NCI-H526 (cell line): ENCODE results near the gene PRPF38B.
"Not testable (repeated sequence)": the region's sequence is repeated elsewhere in the genome, so short reads cannot be mapped to it uniquely, and the experiment has no call there.

Experiments
- DNase-seq, 2 experiments: peaks; one replicate each; lab custom pipeline; 2025; lab: John Stamatoyannopoulos, UW

The PRPF38B gene, protein sequence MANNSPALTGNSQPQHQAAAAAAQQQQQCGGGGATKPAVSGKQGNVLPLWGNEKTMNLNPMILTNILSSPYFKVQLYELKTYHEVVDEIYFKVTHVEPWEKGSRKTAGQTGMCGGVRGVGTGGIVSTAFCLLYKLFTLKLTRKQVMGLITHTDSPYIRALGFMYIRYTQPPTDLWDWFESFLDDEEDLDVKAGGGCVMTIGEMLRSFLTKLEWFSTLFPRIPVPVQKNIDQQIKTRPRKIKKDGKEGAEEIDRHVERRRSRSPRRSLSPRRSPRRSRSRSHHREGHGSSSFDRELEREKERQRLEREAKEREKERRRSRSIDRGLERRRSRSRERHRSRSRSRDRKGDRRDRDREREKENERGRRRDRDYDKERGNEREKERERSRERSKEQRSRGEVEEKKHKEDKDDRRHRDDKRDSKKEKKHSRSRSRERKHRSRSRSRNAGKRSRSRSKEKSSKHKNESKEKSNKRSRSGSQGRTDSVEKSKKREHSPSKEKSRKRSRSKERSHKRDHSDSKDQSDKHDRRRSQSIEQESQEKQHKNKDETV

DNA sequence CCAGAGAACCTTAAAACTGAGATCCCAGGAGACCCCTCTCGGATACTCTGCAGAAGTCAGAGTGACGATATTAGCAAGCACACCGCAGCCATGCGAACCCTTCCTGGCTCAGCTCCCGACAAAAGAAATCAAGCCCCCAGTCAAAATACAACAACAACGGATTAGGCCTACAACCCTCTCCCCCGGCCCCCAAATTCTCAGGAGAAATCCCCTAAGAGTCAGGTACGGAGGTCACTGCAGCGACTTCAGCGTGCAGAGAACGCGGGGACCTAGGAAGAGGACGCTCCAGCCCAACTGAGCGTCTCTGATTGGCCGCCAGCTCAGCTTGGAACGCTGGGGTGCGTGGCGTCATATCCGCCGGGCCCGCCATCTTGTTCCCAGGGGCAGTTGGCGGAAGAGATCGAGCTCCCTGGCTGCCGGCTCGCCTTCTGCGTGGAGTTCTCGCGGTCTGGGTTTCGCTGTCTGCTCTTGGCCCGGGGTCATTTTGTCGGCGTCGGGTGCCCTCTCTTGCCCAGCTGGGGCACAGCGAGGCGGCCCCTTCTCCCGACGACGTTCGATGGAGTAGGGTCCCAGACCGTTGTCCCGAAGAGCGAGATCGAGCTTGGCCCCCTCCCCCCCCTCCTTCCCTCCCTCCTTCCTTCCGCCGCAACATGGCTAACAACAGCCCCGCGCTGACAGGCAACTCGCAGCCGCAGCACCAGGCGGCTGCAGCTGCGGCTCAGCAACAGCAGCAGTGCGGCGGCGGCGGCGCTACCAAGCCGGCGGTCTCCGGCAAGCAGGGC, at the start of gene PRPF38B:
PRPF38B (plus strand) TSS at position 369 of the 782 bp plus-strand sequence; CDS start at position 651, 282 bp downstream.
- peak; percentile 90 to 96 for DNase-seq

DNA sequence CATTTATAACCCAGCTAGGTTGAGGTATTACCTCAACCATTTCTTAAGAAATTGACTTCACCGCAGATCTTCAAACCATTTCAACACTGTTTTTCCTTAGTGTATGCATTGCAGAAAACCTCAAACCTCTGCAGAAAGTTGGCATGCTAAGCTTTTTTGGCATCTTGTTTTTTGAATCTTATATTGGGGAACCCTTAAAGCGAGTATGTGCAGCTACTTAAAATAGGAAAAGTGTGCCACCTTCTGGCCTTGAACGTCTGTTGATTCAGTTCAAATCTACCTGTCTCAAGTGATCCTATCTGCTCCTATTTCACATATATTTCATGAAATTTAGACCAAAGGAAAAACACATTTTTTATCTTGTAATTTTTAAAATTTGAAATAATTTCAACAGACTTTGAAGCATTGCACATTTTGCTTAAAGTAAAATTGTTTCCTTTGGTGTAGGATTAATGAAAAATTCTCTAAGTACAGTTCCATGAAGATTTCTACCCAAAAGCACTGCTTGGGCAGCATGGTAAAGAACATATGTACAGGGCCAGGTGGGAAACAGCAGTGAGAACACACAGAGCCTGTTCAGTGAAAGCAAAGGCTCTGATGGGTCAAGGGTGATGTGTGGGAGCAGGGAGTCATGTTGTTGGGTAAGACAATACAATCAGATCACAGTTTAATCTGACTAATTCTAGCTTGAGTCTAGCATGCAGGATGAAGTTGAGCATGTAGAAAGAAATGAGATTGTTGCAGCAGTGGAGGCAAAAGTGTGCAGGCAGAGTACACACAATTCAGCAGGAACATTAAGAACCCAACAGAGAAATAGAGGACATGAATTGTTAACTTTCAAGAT, 48.4 kb upstream of the PRPF38B start:
- peak; percentile 15 to 63 for DNase-seq

DNA sequence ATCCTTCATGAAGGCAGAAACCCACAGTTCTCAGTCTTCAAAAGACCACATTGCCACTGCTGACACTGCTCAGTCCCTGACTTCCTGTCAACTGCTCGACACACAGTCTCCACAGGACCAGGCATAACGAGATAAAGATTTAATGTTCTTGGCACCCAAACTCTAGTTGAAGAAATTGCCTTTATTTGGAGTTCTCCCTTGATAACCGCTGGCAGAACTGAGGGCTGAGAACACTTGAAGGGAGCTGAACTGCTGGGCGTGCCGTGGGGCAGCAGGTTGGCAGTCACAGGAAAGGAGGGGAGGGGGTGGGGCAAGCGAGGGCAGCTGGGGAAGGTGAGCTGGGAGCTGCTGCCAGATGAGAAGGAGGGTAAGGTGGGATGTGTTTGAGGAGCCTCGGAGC, 47.1 kb upstream of the PRPF38B start:
- no peak for DNase-seq

DNA sequence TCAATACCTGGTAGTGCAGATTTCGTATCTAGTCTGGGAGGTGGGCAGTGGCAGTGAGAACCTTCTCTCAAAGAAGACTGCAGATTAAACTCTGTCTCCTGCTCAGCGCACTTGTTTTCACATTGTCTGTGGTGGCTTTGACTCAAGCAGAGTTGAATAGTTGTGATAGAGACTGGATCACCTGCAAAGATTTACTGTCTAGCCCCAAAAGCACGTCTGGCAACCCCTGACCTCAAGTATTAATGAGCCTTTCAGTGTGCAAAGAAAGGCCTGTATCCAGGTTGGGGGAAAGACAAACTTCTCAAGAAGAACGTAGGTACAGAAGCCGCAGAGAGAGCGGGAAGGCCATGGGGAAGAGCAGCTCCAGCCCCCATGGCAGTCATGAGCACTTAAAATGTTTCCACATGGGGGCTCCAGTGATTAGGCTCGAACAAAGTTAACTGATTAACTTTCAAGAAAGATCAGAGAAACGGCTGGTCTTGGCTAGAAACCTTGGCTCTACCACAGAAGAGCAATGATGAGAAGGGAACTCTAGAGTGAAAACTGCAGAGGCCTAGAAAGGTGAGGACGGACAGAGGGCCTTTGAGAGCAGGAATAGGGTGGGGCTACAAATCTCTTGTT, 46.4 kb upstream of the PRPF38B start:
- no peak for DNase-seq

DNA sequence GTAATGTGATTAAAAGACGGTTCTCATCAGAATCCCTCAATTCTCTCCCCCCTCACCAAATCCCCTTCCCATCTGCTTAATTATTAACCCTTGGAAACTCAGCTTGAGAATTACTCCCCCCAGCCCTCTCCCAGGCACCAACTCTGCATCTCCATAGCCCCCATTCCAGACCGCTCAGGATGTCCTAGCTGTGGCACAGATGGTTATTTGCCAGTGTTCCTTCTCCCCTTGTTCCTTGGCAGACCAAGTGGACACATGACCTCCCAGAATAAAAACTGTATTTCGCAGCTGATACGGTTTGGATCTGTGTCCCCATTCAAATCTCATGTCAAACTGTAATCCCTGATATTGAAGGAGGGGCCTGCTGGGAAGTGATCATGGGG, 45.9 kb upstream of the PRPF38B start:
- no peak for DNase-seq

DNA sequence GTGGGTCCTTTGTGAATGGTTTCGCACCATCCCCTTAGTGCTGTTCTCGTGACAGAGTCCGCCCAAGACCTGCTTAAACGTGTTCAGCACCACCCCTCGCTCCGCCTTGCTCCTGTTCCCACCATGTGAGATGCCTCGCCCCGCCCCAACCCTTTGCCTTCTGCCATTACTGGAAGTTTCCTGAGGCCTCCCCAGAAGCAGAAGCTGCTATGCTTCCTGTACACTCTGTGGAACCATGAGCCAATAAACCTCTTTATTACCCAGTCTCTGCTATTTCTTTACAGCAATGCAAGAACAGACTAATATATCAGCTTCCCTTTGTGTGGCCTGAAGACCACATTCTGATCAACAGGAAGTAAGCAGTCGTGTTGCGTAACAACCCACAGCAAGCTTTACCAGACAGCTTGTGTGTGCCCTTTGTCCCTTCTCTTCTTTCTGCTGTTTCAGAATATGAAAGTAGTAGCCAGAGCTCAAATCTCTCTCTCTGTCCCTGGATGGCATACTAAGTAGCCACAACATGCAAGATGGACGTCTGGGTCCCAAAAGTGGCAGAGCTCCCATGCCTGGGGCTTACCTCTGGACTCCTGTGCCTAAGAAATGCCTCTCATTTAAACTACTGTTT, 45.4 kb upstream of the PRPF38B start:
- no peak for DNase-seq

DNA sequence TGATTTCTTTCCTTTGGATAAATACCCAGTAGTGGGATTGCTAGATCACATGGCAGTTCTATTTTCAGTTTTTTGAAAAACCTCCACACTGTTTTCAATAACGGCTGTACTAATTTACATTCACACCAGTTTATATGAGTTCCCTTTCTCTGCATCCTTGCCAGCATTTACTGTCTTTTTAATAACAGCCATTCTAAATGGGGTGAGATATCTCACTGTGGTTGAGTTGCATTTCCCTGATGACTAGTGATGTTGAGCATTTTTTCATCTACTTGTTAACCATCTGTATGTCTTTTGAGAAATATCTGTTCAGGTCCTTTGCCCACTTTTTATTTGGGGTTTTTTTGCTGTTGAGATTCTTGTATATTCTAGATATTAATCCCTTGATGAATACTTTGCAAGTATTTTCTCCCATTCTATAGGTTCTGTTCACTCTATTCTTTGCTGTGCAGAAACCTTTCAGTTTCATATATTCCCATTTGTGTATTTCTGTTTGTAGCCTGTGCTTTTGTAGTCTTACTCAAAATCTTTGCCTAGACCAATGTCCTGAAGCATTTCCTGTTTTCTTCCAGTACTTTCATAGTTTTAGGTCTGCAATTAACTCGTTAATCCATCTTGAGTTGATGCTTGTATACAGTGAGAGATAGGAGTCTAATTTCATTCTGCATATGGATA, 38.5 kb upstream of the PRPF38B start:
- no peak for DNase-seq

DNA sequence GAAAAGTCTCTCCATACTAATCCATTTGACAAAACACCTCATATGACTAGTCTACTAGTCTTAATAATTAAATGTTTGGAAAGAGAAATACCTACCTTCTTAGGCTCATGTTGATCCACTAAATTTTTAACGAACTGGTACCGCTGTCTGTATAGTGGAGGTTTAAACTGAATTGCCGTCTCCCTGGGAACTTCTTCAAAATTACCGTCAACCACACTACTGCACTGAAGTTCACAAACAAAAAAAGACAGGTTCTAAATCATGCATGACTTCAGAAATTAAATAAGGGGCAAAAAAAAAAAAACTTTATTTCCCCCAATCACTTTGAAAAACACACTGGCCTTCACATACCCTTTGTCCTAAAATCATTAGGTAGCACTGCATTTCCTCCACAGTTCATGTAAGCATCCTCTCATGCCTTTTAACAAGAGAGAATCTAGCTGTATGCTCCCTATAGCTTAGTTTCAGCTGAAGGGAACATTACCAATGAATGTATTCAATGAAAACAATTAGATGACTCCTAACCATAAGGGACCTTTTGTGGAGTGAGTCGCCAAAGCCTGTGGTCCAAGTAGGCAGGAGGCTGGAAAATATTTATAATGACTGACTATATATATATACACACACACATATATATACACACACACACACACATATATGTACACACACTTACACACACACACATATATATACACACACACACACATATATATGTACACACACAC, 34.6 kb upstream of the PRPF38B start:
- DNase-seq, result no peak

DNA sequence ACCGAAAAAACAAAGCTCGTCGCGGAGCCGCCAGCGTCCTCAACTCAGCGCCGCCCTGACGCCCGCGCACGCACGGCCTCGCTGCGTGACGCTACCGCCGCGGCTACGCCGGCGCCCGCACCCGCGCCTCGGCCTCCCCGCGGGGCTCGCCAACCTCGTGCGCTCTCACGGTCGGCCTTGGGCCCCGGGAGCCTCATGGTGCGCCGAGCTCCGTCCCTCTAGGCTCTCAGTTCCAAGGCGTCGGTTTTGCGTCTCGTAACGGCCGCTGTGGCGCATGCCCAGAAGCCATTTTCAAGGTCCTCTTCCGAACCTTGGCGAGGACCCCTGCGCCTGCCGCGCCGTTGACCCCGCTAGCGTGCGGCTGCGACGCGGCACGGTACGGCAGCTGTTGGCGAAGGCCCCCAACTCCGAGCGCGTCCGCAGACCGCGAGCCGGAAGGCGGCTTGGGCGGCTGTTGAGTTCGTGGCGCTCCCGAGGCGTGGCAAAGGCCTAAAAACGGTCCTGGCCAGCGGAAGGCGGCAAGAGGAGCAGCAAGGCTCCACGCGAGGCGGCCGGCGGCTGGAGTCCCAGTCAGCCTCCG, 31.0 kb upstream of the PRPF38B start, which contains the start of gene HENMT1:
HENMT1 (minus strand) TSS at position 64 of the 580 bp plus-strand sequence. CDS start 1,209 bp downstream, outside the sequence.
- peak; percentile 30 to 64 for DNase-seq

DNA sequence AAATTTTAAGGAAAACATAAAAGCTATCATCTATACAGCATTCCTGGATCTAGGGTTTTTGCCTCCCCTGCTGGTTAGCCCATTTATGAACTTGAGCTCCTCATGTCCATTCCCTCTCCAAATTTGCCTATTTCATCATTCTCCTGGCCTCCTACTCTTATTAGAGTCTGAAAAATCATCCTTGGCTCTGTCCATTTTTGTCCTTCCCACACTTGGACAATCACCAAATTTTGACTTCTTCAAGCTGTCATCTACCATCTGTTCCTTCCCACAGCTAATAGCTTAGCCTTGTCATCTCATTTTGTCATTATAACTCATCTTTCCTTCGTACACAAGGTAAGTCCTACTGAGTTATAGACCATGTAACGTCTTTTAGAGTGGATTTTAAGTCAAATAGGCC, 29.0 kb upstream of the PRPF38B start:
- no peak for DNase-seq

DNA sequence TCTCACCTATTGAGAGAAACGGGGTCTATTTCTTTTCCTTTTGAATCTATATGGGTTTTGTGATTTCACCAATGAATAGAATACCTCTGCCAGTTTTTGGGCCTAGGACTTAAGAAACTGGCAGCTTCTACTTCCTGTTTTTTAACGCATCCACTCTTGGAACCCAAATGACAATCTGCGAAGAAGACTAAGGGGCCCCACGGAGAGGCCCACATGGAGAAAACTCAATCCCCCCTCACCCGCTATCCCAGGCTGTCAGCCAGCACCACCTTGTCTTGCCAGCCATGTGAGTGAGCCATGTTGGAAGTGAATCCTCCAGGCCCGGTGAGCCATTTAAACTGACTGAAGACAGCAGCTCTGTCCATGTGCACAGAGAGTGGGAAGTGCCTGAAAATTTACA, 27.6 kb upstream of the PRPF38B start:
- no peak for DNase-seq

DNA sequence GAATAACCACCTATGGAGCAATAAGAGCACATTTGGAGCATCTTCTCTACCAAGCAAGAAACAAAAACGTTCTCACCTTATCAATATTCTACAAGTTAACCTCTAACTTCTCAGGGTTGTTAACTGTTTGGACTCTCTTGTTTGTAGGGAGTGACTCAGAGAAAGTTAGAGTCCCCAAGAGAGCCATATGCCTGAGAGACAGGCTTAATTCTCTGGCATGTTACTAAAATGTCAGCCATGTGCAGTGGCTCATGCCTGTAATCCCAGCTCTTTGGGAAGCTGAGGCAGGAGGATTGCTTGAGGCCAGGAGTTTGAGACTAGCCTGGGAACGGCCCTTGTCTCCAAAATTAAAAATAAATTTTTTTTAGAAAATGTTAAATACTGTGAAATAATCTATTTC, 27.0 kb upstream of the PRPF38B start:
- DNase-seq, result no peak

DNA sequence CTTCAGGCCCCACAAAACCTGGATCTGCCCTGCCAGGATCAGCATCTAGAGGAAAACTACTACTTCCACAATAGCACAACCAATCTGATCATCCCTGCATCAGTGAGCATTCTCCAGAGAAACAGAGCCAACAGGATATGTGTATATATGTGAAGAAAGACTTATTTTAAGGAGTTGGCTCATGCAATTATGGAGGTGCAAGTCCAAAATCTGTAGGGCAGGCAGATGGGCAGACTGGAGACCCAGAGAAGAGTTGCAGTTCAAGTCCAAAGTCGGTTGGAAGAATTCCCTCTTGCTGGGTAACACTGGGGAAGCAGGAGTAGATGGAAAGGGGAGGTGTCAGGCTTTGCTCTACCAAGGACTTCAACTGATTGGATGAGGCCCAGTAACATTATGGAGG, 26.3 kb upstream of the PRPF38B start:
- no peak for DNase-seq

DNA sequence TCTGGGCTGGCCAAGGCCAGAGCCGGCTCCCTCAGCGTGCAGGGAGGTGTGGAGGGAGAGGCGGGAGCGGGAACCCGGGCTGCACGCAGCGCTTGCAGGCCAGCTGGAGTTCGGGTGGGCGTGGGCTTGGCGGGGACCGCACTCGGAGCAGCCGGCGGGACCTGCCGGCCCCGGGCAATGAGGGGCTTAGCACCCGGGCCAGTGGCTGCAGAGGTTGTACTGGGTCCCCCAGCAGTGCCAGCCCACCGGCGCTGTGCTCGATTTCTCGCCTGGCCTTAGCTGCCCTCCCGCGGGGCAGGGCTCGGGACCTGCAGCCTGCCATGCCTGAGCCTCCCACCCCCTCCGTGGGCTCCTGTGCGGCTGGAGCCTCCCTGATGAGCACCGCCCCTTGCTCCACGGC, 24.7 kb upstream of the PRPF38B start:
- not testable (repeated sequence) for DNase-seq

DNA sequence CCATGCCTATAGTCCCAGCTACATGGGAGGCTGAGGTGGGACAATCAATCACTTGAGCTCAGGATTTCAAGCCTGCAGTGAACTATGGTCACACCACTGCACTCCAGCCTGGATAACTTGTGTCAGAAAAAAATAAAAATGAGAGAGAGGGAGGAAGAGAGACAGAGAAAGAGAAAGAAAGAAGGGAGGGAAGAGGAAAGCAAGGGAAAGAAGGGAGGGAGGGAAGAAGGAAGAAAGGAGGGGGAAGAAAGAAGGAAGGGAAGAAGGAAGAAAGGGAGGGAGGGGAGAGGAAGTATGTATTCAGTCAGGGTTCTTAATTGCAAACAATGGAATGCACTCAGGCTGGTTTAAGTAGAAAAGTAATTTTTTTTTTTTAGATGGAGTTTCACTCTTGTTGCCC, 23.3 kb upstream of the PRPF38B start:
- DNase-seq, result no peak

DNA sequence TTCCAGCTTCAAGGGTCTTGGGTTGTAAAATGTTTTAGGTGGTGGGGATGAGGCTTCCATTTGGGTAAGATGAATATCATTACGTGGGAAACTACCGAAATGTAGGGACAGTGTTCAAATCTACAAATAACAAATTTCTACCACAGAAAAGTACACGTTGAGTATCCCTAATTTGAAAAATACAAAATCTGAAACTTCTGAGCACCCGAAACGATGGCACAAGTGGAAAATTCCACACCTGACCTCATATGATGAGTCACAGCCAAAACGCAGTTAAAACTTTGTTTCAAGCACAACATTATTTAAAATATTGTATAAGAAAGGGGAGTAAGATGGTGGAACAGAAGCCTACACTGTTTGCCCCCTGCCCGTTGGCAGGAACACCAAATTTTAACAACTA, 22.4 kb upstream of the PRPF38B start:
- no peak for DNase-seq

DNA sequence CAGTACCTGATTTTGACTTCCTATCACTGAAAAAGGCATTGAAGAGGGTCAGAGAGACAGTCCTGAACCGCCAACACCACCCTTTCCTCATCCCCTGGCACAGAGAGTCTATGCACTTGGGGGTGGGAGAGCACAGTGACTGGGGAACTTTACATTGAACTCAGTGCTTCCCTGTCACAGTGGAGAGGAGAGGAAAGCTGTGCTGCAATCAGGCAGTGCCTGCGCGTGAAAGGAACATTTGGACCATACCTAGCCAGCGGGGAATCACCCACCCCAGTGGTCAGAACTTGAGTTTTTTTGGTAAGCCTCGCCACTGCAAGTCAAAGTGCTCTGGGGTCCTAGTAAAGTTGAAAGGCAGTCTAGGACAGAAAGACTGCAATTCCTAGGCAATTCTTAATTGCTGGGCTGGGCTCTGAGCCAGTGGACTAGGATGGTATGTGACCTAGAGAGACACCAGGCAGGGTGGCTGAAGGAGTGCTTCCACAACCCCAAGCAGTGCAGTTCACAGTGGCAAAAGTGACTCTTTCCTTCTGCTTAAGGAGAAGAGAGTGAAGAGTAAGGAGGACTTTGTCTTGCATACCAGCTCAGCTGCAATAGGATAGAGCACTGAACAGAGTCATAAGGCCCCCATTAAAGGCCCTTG, 21.9 kb upstream of the PRPF38B start:
- DNase-seq, result no peak

DNA sequence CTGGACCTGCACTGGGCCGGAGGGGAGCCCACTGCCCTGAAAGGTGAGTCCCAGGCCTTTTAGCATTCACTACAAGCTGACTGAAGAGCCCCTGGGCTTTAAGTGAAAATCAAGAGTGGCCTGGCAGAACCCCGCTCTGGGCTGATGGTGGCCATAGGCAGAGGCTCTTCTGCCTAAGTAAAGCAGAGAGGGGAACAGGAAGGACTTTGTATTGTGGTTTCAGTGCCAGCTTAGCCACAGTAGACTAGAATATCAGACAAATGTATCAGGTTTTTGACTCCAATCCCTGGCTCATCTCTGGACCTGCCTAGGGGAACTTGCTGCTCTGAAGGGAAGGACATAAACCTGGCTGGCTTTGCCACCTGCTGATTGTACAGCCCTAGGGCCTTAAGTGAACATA, 21.0 kb upstream of the PRPF38B start:
- DNase-seq, result no peak

DNA sequence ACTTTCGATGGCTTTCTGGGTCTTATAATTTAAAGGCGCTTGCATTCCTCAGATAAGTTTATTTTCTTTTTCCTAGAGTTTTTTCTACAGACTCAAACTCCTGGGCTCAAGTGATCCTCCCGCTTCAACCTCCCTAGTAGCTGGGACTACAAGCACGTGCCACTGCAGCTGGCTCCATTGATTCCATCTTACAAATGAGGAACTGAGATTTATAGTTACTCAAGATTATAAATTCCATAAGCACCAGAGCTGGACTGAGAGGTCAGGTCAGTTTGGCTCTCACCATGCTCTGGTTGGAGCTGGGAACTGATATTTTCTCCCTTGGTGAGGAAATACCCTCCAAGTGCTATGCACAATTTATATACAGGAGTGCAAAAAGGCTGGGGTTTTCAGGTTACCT, 13.4 kb upstream of the PRPF38B start:
- no peak for DNase-seq
